Measurements from ENCODE around the gene KLHL4. TPM values are rescaled to one million over a fixed set of nuclear protein-coding genes. Genes with fewer than 3 reads are reported as not detected.
"Not testable (repeated sequence)": the region's sequence is repeated elsewhere in the genome, so short reads cannot be mapped to it uniquely, and the experiment has no call there.

The KLHL4 gene
- total RNA-seq, 1 donor from 2014 or later, result 1.0 TPM

DNA sequence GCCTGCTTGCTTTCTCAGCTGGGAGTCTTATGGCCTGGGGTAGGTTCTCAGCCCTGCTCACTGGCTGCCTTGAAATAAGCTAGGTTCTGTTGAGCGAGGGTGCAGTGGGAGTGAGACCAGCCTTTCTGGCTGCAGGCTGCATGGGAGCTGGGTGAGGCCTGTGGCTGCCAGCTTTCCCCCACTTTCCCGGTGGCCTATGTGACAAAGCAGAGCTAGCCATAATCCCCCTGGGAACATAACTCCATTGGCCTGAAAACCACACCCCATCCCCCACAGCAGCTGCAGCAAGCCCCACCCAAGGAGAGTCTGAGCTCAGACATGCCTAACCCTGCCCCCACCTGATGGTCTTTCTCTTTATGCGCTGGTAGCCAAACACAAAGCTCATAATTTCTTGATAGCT lies 118.9 kb downstream of the KLHL4 start:
- ATAC-seq (ENCODE audit: poor library complexity) (no peak), DNase-seq (no peak)
- intact Hi-C loops (cut with DNase I), result no loop called here

DNA sequence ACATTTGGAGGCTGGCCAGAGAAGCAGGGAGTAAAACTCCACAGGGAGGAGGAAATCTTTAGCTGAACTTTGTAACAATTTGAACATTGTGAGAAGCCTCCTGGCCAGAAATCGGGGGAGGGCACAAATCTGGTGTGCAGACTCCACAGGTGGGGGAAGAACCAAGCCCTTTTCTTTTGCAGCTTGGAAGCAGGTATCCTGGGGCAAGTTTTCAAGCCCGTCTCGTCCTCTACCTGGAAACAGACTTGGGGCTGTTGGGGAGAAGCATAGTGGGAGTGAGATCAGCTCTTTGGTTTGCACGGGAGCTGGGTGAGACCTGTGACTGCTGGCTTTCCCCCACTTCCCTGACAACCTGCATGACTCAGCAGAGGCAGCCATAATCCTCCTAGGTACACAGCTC lies 123.8 kb downstream of the KLHL4 start:
- DNase-seq; intact Hi-C loops (cut with DNase I); ATAC-seq (ENCODE audit: poor library complexity): not testable (repeated sequence)

DNA sequence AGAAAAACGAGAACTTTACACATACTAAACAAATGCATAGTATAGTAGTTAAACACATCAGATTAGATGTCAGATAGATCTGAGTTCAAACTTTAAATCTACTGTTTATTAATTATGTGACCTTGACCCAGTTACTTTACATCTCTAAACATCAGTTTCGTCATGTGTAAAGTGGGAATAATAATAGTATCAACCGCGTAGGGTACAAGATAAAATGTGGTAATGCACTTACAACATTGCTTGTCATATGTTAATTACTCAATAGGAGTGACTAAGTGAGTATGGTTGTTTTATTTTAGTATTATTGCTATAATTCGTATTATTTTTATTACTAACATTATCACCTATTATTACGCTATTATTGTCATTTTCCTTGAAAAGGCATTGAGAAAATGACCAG lies 144.2 kb downstream of the KLHL4 start:
- DNase-seq (no peak), ATAC-seq (ENCODE audit: poor library complexity) (no peak)
- intact Hi-C loops (cut with DNase I), result no loop called here

DNA sequence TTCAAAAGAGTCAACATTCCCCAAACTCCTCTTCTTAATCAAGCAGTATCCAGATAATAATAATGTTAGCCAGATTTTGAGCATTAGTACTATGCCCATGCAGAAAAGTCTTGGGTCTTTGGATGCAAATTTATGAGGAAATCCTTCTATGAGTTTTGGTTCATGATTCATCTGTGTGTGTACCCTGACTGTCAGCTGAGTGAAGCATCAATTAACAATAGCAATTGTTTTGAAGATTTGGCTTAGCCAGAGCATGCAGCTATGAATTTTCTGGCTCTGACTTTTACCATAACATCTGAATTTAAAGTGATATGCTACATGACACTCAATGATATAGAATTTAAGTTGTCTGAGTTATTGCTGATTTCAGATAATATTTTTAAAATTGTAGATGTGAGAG lies 145.8 kb downstream of the KLHL4 start:
- DNase-seq (no peak), ATAC-seq (ENCODE audit: poor library complexity) (no peak)
- intact Hi-C loops (cut with DNase I), result no loop called here

DNA sequence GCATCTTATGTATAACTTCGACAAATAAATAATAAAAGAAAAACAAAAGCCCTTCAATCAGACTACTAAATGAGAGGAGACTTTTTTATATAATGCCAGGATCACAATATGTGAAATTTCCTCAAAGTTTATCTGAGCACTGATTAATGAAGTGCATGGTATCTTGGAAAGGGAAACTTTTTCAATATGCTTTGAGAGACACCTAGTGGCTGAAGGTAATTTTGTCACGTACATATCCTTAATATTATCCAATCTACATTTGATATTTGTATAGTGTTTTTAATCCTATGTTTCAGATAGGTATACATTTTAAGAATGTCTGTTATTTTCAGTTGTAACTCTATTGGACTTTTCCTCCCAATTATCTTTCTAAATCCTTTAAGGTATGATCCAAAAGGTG lies 146.8 kb downstream of the KLHL4 start:
- DNase-seq (no peak), ATAC-seq (ENCODE audit: poor library complexity) (no peak)
- intact Hi-C loops (cut with DNase I), result no loop called here

DNA sequence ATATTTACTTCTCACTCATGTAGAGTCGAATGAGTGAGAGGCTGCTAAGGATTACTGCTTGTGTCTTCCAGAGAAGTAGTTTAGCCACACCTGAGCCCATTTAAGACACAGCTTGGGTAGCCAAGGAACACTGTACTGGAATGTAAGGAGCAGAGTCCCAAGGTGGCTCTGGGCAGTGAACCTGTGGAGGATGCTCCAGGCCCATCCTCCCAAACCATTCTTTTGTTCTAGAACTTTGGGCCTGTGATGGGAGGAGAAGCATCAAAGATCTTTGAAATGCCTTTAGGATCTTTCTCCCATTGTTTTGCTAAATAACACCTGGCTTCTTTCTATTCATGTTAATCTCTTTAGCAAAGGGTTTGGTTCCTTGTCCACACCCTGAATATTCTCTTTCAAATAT lies 162.2 kb downstream of the KLHL4 start:
- ATAC-seq (ENCODE audit: poor library complexity) (no peak), DNase-seq (no peak)
- intact Hi-C loops (cut with DNase I), result no loop called here

DNA sequence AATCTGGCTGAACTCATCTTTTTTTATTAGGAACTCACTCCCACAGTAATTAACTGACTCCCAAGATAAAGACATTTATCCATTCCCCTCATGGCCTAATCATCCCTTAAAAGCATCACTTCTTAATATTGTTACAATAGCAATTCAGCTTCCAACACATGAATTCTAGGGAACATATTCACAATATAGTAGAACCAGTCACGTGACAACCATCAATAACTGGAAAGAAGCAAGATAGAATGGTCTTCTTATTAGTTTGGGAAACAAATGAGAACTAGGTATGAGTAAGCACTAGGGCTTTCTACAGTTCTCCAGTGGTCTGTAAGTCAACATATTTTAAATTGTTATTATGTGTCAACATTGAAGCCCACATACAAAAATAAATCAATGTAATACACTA lies 170.1 kb downstream of the KLHL4 start:
- intact Hi-C loops (cut with DNase I), result no loop called here
- ATAC-seq (ENCODE audit: poor library complexity), result no peak
- no peak for DNase-seq

DNA sequence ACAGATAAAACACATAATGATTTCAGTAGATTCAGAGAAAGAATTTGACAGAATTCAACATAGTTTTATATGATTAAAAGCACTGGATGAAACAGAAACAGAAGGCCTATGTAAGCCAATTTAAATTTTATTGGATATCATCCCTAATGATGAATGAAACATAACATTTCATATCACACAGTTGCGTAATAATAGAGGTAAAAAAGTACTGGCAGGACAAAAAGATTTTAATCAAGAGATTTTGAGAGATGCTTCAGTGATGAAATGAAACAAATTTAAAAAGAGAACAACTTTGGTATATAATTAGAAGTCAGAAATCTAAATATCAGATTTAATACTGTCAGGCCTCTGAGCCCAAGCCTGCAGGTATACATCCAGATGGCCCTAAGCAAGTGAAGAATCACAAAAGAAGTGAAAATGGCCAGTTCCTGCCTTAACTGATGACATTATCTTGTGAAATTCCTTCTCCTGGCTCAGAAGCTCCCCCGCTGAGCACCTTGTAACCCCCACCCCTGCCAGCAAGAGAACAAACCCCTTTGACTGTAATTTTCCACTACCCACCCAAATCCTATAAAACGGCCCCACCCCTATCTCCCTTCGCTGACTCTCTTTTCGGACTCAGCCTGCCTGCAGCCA lies 170.6 kb downstream of the KLHL4 start:
- ATAC-seq (ENCODE audit: poor library complexity); DNase-seq; intact Hi-C loops (cut with DNase I): not testable (repeated sequence)

DNA sequence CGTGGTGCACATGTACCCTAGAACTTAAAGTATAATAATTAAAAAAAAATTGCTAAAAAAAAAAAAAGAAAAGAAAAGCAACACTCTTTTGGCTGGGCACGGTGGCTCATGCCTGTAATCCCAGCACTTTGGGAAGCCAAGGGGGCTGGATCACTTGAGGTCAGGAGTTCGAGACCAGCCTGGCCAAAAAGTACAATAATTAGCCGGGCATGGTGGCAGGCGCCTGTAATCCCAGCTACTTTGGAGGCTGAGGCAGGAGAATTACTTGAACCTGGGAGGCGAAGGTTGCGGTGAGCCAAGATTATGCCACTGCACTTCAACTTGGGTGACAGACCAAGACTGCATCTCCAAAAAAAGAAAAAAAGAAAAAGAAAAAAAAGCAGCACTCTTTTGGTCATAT lies 171.6 kb downstream of the KLHL4 start:
- ATAC-seq (ENCODE audit: poor library complexity); DNase-seq; intact Hi-C loops (cut with DNase I): not testable (repeated sequence)

DNA sequence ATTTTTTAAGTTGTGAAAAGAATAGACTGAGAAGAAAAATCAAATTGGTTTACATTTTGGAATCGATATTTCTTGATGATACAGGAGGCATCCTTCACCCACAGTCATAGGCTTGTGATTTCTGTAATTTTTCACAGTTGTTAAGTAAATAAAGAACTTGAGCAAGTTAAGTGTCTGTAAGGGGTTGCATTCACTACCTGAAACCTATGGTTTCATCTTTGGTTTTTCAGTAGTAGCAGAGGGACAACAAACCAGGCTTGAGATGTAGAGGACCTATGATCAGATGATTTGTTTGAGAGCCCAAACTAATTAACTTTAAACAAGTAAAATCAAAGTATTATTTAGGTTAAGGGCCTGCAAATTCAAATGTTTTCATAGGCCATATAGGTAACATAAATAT lies 175.6 kb downstream of the KLHL4 start:
- intact Hi-C loops (cut with DNase I), result no loop called here
- DNase-seq (no peak), ATAC-seq (ENCODE audit: poor library complexity) (no peak)

DNA sequence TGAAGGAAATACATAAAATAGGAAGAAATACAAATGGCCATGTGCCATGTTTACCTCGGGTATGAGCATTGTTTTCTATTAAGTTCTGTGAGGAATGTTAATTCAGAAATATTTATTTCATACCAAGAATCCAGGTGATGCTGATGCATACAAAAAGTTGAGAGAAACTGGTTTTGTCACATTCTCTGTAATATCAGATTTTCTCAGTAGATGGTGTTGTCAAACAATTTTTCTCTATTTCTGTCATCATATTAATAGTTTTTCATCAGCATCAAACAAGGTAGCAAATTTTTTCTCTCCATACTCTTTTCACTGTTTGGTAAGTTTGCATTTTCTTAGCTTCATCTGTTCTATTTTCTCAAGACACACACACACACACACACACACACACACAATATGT lies 179.8 kb downstream of the KLHL4 start:
- ATAC-seq (ENCODE audit: poor library complexity) (no peak), DNase-seq (no peak)
- intact Hi-C loops (cut with DNase I), result no loop called here

DNA sequence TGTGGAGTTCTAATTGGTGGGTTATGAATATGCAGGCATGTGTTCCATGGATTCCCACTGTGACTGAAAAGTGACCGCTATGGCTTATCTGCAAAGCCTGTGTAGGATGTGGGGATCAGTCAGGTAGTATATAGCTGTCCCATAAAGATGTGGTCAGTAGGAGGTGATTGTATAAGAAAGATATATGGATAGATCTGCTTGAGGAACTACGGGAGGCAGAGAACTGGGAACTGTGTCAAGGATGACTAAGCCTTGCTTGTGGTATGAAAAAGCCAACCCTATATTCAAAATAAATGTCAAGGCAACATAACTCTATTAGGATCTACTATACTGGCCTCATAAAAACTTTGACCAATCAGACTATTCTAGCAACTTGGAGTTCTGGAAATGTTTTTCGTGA lies 185.2 kb downstream of the KLHL4 start:
- intact Hi-C loops (cut with DNase I), result no loop called here
- ATAC-seq (ENCODE audit: poor library complexity), result no peak

DNA sequence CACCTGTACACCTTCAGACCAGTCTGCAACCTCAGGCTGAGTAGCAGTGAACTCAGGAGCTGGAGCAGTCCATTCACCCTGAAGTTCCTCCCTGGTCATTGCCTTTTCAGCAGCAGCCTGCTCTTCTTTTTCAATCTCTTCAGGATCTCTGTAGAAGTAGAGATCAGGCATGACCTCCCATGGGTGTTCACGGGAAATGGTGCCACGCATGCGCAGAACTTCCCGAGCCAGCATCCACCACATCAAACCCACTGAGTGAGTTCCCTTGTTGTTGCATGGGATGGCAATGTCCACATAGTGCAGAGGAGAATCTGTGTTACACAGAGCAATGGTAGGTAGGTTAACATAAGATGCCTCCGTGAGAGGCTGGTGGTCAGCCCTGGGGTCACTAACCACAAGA lies 185.9 kb downstream of the KLHL4 start:
- intact Hi-C loops (cut with DNase I); DNase-seq; ATAC-seq (ENCODE audit: poor library complexity): not testable (repeated sequence)

More for the DNA sequence above, 185.2 kb downstream of the KLHL4 start:
- DNase-seq, result no peak

DNA sequence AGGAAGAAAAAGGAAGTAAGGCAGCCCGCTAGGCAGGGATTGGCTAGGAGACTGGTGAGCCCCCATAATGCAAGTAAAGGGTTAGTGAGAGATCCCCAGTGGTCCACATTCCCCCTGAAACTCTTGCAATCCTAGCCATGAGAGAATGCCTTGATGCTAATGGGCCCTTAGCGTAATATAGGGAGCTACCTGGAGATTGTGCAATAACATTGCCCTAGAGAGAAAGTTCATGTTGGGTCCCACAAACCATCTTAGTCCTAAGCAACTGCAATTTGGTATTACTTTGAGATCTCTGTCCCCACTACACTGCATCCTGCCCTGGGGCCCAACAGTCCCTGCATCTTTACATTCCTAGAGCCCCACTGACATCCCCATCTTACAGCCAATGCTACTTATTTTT lies 188.5 kb downstream of the KLHL4 start:
- intact Hi-C loops (cut with DNase I), result no loop called here
- DNase-seq (no peak), ATAC-seq (ENCODE audit: poor library complexity) (no peak)

DNA sequence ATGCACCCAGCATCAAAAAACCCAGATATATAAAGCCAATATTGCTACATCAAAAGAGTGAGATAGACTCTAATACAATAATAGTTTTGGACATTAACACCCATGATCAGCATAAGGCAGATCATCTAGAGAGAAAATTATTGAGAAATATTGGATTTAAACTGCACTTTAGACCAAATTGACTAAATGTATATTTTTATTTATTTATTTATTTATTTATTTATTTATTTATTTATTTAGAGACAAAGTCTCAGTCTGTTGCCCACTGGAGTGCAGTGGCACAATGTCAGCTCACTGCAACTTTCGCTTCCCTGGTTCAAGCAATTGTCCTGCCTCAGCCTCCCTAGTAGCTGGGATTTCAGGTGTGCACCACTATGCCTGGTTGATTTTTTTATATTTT lies 193.0 kb downstream of the KLHL4 start:
- no peak for ATAC-seq (ENCODE audit: poor library complexity)
- intact Hi-C loops (cut with DNase I), result no loop called here
- no peak for DNase-seq

All from Right ventricle myocardium superior (tissue), 1 donor.